DOHH2 (cell line): ENCODE data around the gene SPRING1.

ENCODE experiments used
- CTCF ChIP-seq: fragments of 200-600 bp; sonication (generic); IDR thresholded peaks from one replicate; pipeline ENCODE4 v1.5.1; 2014; ENCODE audit warnings: antibody characterized with exemption, mild to moderate bottlenecking, low read depth, low read length; ENCODE audit not compliant: poor library complexity, severe bottlenecking
- EZH2phosphoT487 ChIP-seq: fragments of 200-600 bp; sonication (generic); IDR thresholded peaks from 2 replicates; pipeline ENCODE4 v1.6.1; 2017; ENCODE audit warnings: borderline replicate concordance, mild to moderate bottlenecking, antibody characterized with exemption, low read length, moderate library complexity, mixed read lengths

GRCh38 chr12:116761499-116761898 lies 23.6 kb upstream of the SPRING1 start:
- TF ChIP-seq CTCF: no peak
- no peak for TF ChIP-seq EZH2phosphoT487
